A549 (cell line): ENCODE measurements around the gene ITGB2. TPM values are rescaled to one million over a fixed set of nuclear protein-coding genes. Genes with fewer than 3 reads are reported as not detected.
A peak's percentile ranks its signal among the peaks of the same experiment; 100 is the strongest.

ENCODE experiments used
- ATAC-seq, 2 experiments: fragments of 200-7000 bp in 1 of 2; fragments of >200 bp in 1 of 2; cut with Nextera tagmentation in 1 of 2; cut with Tn5 transposase in 1 of 2; 3 replicates each; pipeline versions ENCODE4 v1.8.0 to v1.9.1; 2018 to 2020; ENCODE audit warnings: mild to moderate bottlenecking in 1 of 2, moderate library complexity in 1 of 2
- CTCF ChIA-PET: fragments of 300-600 bp; sonication (Branson Sonifier 250); formaldehyde crosslinking; extraction: SDS; loops from one replicate; lab custom pipeline; 2021; ENCODE audit warnings: antibody characterized with exemption, inconsistent platforms; lab: Yijun Ruan, JAX
- POLR2A ChIA-PET: fragments of 350-600 bp; formaldehyde crosslinking; extraction: SDS; loops from one replicate; lab custom pipeline; 2021; ENCODE audit warnings: antibody characterized with exemption, inconsistent platforms; lab: Yijun Ruan, JAX
- DNase-seq, 2 experiments: peaks; one replicate each; pipeline versions ENCODE4 v3.0.0 to v3.0.0-alpha.2; 2011 to 2016; ENCODE audit warnings: low read depth in 1 of 2, low spot score in 1 of 2
- FAIRE-seq: peaks from 2 replicates; lab custom pipeline; 2011; peaks lifted over from hg19 to GRCh38; lab: Jason Lieb, UNC
- H3K27ac ChIP-seq, 2 experiments: fragments of >200 bp; sonication (Bioruptor Twin); formaldehyde crosslinking; 3 replicates each; pipeline ENCODE4 v1.5.1; 2016 to 2017
- H3K4me1 ChIP-seq: fragments of >200 bp; sonication (Bioruptor Twin); formaldehyde crosslinking; 3 replicates; pipeline ENCODE4 v1.6.1; 2016
- H3K4me2 ChIP-seq: fragments of >200 bp; sonication (Bioruptor Twin); formaldehyde crosslinking; 3 replicates; pipeline ENCODE4 v1.6.1; 2016
- H3K4me3 ChIP-seq: fragments of >200 bp; sonication (Bioruptor Twin); formaldehyde crosslinking; 3 replicates; pipeline ENCODE4 v1.5.1; 2016
- H3K9me3 ChIP-seq: fragments of >200 bp; sonication (Bioruptor Twin); formaldehyde crosslinking; 3 replicates; pipeline ENCODE4 v1.6.1; 2016
- CBX2 ChIP-seq: fragments of 200-600 bp; sonication (generic); IDR thresholded peaks from 2 replicates; pipeline ENCODE4 v1.6.1; 2016; ENCODE audit warnings: low read depth, mild to moderate bottlenecking, borderline replicate concordance
- CEBPB ChIP-seq, 2 experiments: fragments of >200 bp in 1 of 2; sonication (Bioruptor Twin) in 1 of 2; formaldehyde crosslinking in 1 of 2; IDR thresholded peaks; 2 replicates each; pipeline ENCODE4 v1.6.1; 2012 to 2016
- CHD4 ChIP-seq: fragments of 200-600 bp; sonication (generic); IDR thresholded peaks from 2 replicates; pipeline ENCODE4 v1.6.1; 2016; ENCODE audit warnings: antibody characterized with exemption, mild to moderate bottlenecking, borderline replicate concordance
- EHF ChIP-seq: fragments of 250-450 bp; sonication (Bioruptor Pico); IDR thresholded peaks from 2 replicates; pipeline ENCODE4 v1.5.0; 2020; ENCODE audit warnings: mild to moderate bottlenecking
- EHMT2 ChIP-seq: fragments of 200-600 bp; sonication (generic); IDR thresholded peaks from 2 replicates; pipeline ENCODE4 v1.6.1; 2016; ENCODE audit warnings: antibody characterized with exemption, low read depth, mild to moderate bottlenecking, moderate library complexity
- ELK1 ChIP-seq: fragments of 150-350 bp; IDR thresholded peaks from 2 replicates; pipeline ENCODE4 v1.6.1; 2014; ENCODE audit warnings: low read depth, mild to moderate bottlenecking, low read length
- GATA3 ChIP-seq: IDR thresholded peaks from 2 replicates; pipeline ENCODE4 v1.6.1; 2012; ENCODE audit warnings: borderline replicate concordance
- HES2 ChIP-seq: fragments of >200 bp; sonication (Bioruptor Twin); formaldehyde crosslinking; IDR thresholded peaks from 2 replicates; pipeline ENCODE4 v1.6.1; 2016
- HOXA7 ChIP-seq: fragments of 250-450 bp; sonication (Bioruptor Pico); IDR thresholded peaks from 2 replicates; pipeline ENCODE4 v1.5.0; 2020; ENCODE audit warnings: mild to moderate bottlenecking, moderate library complexity
- JUNB ChIP-seq: fragments of >200 bp; sonication (Bioruptor Twin); formaldehyde crosslinking; IDR thresholded peaks from 2 replicates; pipeline ENCODE4 v1.6.1; 2016
- KDM1A ChIP-seq: fragments of 200-600 bp; sonication (generic); IDR thresholded peaks from 2 replicates; pipeline ENCODE4 v1.6.1; 2016; ENCODE audit warnings: low read depth, mild to moderate bottlenecking
- MAFK ChIP-seq: fragments of 450-650 bp; IDR thresholded peaks from 2 replicates; pipeline ENCODE4 v1.6.1; 2014; ENCODE audit not compliant: partially characterized antibody
- MAX ChIP-seq: IDR thresholded peaks from 2 replicates; pipeline ENCODE4 v1.6.1; 2012
- MAZ ChIP-seq: fragments of 150-350 bp; IDR thresholded peaks from 2 replicates; pipeline ENCODE4 v1.6.1; 2014; ENCODE audit warnings: antibody characterized with exemption, low read depth, low read length, borderline replicate concordance
- MYC ChIP-seq: IDR thresholded peaks from 2 replicates; pipeline ENCODE4 v1.6.1; 2012; ENCODE audit warnings: mild to moderate bottlenecking, inconsistent platforms, low read length, improper control_type of control experiment, borderline replicate concordance
- NFE2L2 ChIP-seq: fragments of 150-350 bp; conservative IDR thresholded peaks from 2 replicates; pipeline ENCODE4 v1.6.1; 2014; ENCODE audit warnings: low read length
- NPAS2 ChIP-seq: fragments of 250-450 bp; sonication (Bioruptor Pico); IDR thresholded peaks from 2 replicates; pipeline ENCODE4 v1.8.0; 2022; ENCODE audit warnings: mild to moderate bottlenecking, moderate library complexity, borderline replicate concordance
- NR3C1 ChIP-seq: fragments of >200 bp; sonication (Bioruptor Twin); formaldehyde crosslinking; IDR thresholded peaks from 3 replicates; pipeline ENCODE4 v1.6.1; 2017
- POLR2A ChIP-seq: IDR thresholded peaks from 2 replicates; pipeline ENCODE4 v1.6.1; 2012; ENCODE audit warnings: mild to moderate bottlenecking, low read length
- POLR2AphosphoS2 ChIP-seq: conservative IDR thresholded peaks from 2 replicates; pipeline ENCODE4 v1.6.1; 2012; ENCODE audit warnings: low read length, improper control_type of control experiment, inconsistent platforms
- RCOR1 ChIP-seq: fragments of 150-350 bp; IDR thresholded peaks from 2 replicates; pipeline ENCODE4 v1.6.1; 2014; ENCODE audit warnings: antibody characterized with exemption, low read length, low read depth
- REST ChIP-seq: fragments of 200-600 bp; sonication (generic); IDR thresholded peaks from 2 replicates; pipeline ENCODE4 v1.6.1; 2016; ENCODE audit warnings: antibody characterized with exemption, mild to moderate bottlenecking, moderate library complexity
- RFX5 ChIP-seq: fragments of 450-650 bp; IDR thresholded peaks from 2 replicates; pipeline ENCODE4 v1.7.1; 2014; ENCODE audit warnings: antibody characterized with exemption, mild to moderate bottlenecking, moderate library complexity
- SMC3 ChIP-seq: fragments of >200 bp; sonication (Bioruptor Twin); formaldehyde crosslinking; IDR thresholded peaks from 3 replicates; pipeline ENCODE4 v1.6.1; 2018; ENCODE audit warnings: inconsistent platforms
- TFCP2L1 ChIP-seq: fragments of 250-450 bp; sonication (Bioruptor Pico); IDR thresholded peaks from 2 replicates; pipeline ENCODE4 v1.5.0; 2021; ENCODE audit warnings: mild to moderate bottlenecking
- TP53 ChIP-seq: fragments of 250-450 bp; sonication (Bioruptor Pico); IDR thresholded peaks from 2 replicates; pipeline ENCODE4 v1.5.0; 2021; ENCODE audit warnings: mild to moderate bottlenecking, moderate library complexity
- USF2 ChIP-seq: fragments of 450-650 bp; IDR thresholded peaks from 2 replicates; pipeline ENCODE4 v1.6.1; 2014; ENCODE audit warnings: antibody characterized with exemption
- ZNF302 ChIP-seq: fragments of 250-450 bp; sonication (Bioruptor Pico); IDR thresholded peaks from 2 replicates; pipeline ENCODE4 v1.9.0; 2021; ENCODE audit warnings: inconsistent platforms, mild to moderate bottlenecking, moderate library complexity
- ZSCAN20 ChIP-seq: fragments of 250-450 bp; sonication (Bioruptor Pico); IDR thresholded peaks from 2 replicates; pipeline ENCODE4 v1.8.0; 2022; ENCODE audit warnings: mild to moderate bottlenecking, moderate library complexity
- WGBS: methylation state at CpG from one replicate; pipeline ENCODE4 v1.1.6; 2017; ENCODE audit errors: missing lambda C conversion rate; 5-methylcytosine and 5-hydroxymethylcytosine counted together
- polyA plus RNA-seq, 4 experiments: library from polyadenylated mRNA; depleted of rRNA in 3 of 4; stranded (reverse); fragments of >200 nt; fragmentation: RNase III in 1 of 4; extraction: RNeasy Plus Mini Kit Qiagen cat#74134 plus additional on column Dnase treatment in 1 of 4; gene quantifications; 2 replicates in 3 of 4; 3 replicates in 1 of 4; pipeline ENCODE4 v1.2.3, GENCODE V29; 2011 to 2017

The ITGB2 gene
- polyA plus RNA-seq, 2 of the 4 experiments (the other 2 are of a cell fraction) = 0.46 to 0.59 TPM

GRCh38 chr21:44867464-44867863, 53.2 kb downstream of the ITGB2 start (continued):
- TF ChIP-seq REST (no peak), NFE2L2 (no peak), ZSCAN20 (no peak), USF2 (no peak), ZNF302 (no peak)
- TF ChIP-seq, all 56 proteins: peak for 0

GRCh38 chr21:44866780-44867179, 53.9 kb downstream of the ITGB2 start:
- WGBS = 78% methylated on average over 7 of the region's 7 CpGs
- Histone ChIP-seq H3K4me3 (no peak overlapping the region), H3K9me3 (no peaks in the 10 kb centered on the region), H3K27ac (peak overlapping the region; percentile 19 to 80; a peak in 5 of 6 replicates), H3K4me2 (peak overlapping the region; percentile 57), H3K4me1 (peaks cover 54% of the 10 kb centered on the region)
- ATAC-seq (no peak), DNase-seq (no peak), FAIRE-seq (no peak)
- CTCF ChIA-PET = interaction anchor here (0.8 to 1.3 kb wide), 2 partner anchors 13 to 65 kb away, joined by 3 to 4 read pairs; no protein-coding TSS in a partner anchor
- TF ChIP-seq TP53 (CRISPR knock-in tag) (no peak), POLR2A (no peak), NFE2L2 (peak; percentile 75), MAX (no peak), CHD4 (no peak), MAZ (no peak), POLR2AphosphoS2 (no peak), EHMT2 (no peak), MAFK (peak; percentile 76)
- POLR2A ChIA-PET = interaction anchor here (1.0 kb wide), 1 partner anchor 51 kb away, joined by 3 read pairs; no protein-coding TSS in a partner anchor

GRCh38 chr21:44865561-44866280, 55.0 kb downstream of the ITGB2 start:
- Histone ChIP-seq H3K4me2 (no peak overlapping the region), H3K27ac (peak overlapping the region in 1 of 2 experiments; percentile 80; a peak in 3 of 6 replicates), H3K4me3 (no peak overlapping the region), H3K9me3 (no peaks in the 10 kb centered on the region), H3K4me1 (peaks cover 44% of the 10 kb centered on the region)
- no peak for DNase-seq
- no peak for ATAC-seq
- 81% methylated on average over 12 of the region's 12 CpGs for WGBS
- no peak for FAIRE-seq
- TF ChIP-seq KDM1A (no peak), CBX2 (no peak), NPAS2 (CRISPR knock-in tag) (no peak), GATA3 (no peak), ELK1 (no peak), RCOR1 (no peak), MYC (no peak), EHF (no peak), HOXA7 (no peak), CEBPB (IDR thresholded peaks at IDR 0.05) (no peak), SMC3 (no peak), MAFK (no peak), JUNB (no peak), TFCP2L1 (CRISPR knock-in tag) (no peak), RFX5 (no peak), NR3C1 (no peak), HES2 (no peak)
- POLR2A ChIA-PET = interaction anchor here (1.0 kb wide), 1 partner anchor 50 kb away, joined by 3 read pairs; no protein-coding TSS in a partner anchor
- CTCF ChIA-PET = interaction anchor here (0.8 kb wide), 1 partner anchor 574 kb away, joined by 3 read pairs; no protein-coding TSS in a partner anchor
